ENCODE results near the gene A2ML1.

The A2ML1 gene

GRCh38 chr12:8907513-8907912, 85.1 kb downstream of the A2ML1 start:
- no peak overlapping the region for H3K4me3 ChIP-seq (ENCODE audit: control insufficient read depth, low read depth, low read length)
- no peak for TF ChIP-seq CTCF (conservative IDR thresholded peaks at IDR 0.05; ENCODE audit: control insufficient read depth, insufficient read depth, low read depth, low read length)
- DNase-seq (ENCODE audit: low read depth) = no peak

GRCh38 chr12:8909752-8910151, 87.3 kb downstream of the A2ML1 start:
- no peak overlapping the region for H3K4me3 ChIP-seq (ENCODE audit: control insufficient read depth, low read depth, low read length)
- no peak for TF ChIP-seq CTCF (conservative IDR thresholded peaks at IDR 0.05; ENCODE audit: control insufficient read depth, insufficient read depth, low read depth, low read length)
- DNase-seq (ENCODE audit: low read depth) = no peak

- H3K4me3 ChIP-seq (ENCODE audit: control insufficient read depth, low read depth, low read length) = no peak overlapping the region
- DNase-seq (ENCODE audit: low read depth) = no peak
- no peak for TF ChIP-seq CTCF (conservative IDR thresholded peaks at IDR 0.05; ENCODE audit: control insufficient read depth, insufficient read depth, low read depth, low read length)
These were observed 89.3 kb downstream of the A2ML1 start for GRCh38 chr12:8911606-8912268.

GRCh38 chr12:8912914-8913313, 90.5 kb downstream of the A2ML1 start:
- TF ChIP-seq CTCF (conservative IDR thresholded peaks at IDR 0.05; ENCODE audit: control insufficient read depth, insufficient read depth, low read depth, low read length) = no peak
- DNase-seq (ENCODE audit: low read depth) = peak; percentile 5
- no peak overlapping the region for H3K4me3 ChIP-seq (ENCODE audit: control insufficient read depth, low read depth, low read length)

- H3K4me3 ChIP-seq (ENCODE audit: control insufficient read depth, low read depth, low read length) = peak overlapping the region; percentile 85
- no peak for TF ChIP-seq CTCF (conservative IDR thresholded peaks at IDR 0.05; ENCODE audit: control insufficient read depth, insufficient read depth, low read depth, low read length)
- peak; percentile 4 for DNase-seq (ENCODE audit: low read depth)
These were observed 91.2 kb downstream of the A2ML1 start for GRCh38 chr12:8913702-8914032.

GRCh38 chr12:8914033-8914715, 91.8 kb downstream of the A2ML1 start, which contains the start of gene PHC1:
Gene PHC1 (plus strand): TSS chr12:8914509. CDS start chr12:8917678, 3,169 bp downstream.
- TF ChIP-seq CTCF (conservative IDR thresholded peaks at IDR 0.05; ENCODE audit: control insufficient read depth, insufficient read depth, low read depth, low read length) = peak; percentile 52
- H3K4me3 ChIP-seq (ENCODE audit: control insufficient read depth, low read depth, low read length) = peak within 1 kb of the TSS; percentile 88
- DNase-seq (ENCODE audit: low read depth) = peak; percentile 61
